ENCODE results near the gene ELP1. TPM values are rescaled to one million over a fixed set of nuclear protein-coding genes. Genes with fewer than 3 reads are reported as not detected.
"Not testable (repeated sequence)": the region's sequence is repeated elsewhere in the genome, so short reads cannot be mapped to it uniquely, and the experiment has no call there.

Gene ELP1
- total RNA-seq, 3 donors from 2014 or later, result 14.3 to 18.7 (median 16.7) TPM

- intact Hi-C loops (cut with DNase I, micrococcal nuclease), result no loop called here
Observed at GRCh38 chr9:108928386-108928785, 5.5 kb downstream of the ELP1 start.

GRCh38 chr9:108924466-108924865 is 9.5 kb downstream of the ELP1 start:
- H3K4me1 ChIP-seq (ENCODE audit: low read depth), result no peaks in the 10 kb centered on the region
- ATAC-seq (no peak), DNase-seq (no peak)
- H3K9me3 ChIP-seq, result no peaks in the 10 kb centered on the region
- no peak overlapping the region for H3K4me3 ChIP-seq
- intact Hi-C loops (cut with DNase I, micrococcal nuclease), result no loop called here
- TF ChIP-seq, protein P1, sequence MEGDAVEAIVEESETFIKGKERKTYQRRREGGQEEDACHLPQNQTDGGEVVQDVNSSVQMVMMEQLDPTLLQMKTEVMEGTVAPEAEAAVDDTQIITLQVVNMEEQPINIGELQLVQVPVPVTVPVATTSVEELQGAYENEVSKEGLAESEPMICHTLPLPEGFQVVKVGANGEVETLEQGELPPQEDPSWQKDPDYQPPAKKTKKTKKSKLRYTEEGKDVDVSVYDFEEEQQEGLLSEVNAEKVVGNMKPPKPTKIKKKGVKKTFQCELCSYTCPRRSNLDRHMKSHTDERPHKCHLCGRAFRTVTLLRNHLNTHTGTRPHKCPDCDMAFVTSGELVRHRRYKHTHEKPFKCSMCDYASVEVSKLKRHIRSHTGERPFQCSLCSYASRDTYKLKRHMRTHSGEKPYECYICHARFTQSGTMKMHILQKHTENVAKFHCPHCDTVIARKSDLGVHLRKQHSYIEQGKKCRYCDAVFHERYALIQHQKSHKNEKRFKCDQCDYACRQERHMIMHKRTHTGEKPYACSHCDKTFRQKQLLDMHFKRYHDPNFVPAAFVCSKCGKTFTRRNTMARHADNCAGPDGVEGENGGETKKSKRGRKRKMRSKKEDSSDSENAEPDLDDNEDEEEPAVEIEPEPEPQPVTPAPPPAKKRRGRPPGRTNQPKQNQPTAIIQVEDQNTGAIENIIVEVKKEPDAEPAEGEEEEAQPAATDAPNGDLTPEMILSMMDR (IDR thresholded peaks at IDR 0.05), result no peak
- no peaks in the 10 kb centered on the region for H3K36me3 ChIP-seq (ENCODE audit: low read depth)

More at GRCh38 chr9:108928386-108928785, 5.5 kb downstream of the ELP1 start:
- H3K4me3 ChIP-seq, result no peak overlapping the region
- H3K9me3 ChIP-seq, result no peaks in the 10 kb centered on the region
- no peak for DNase-seq
- TF ChIP-seq, protein P1 (IDR thresholded peaks at IDR 0.05), result no peak
- peaks cover 11% of the 10 kb centered on the region for H3K4me1 ChIP-seq (ENCODE audit: low read depth)
- H3K36me3 ChIP-seq (ENCODE audit: low read depth), result no peaks in the 10 kb centered on the region
- ATAC-seq, result no peak

- TF ChIP-seq, protein P1 (IDR thresholded peaks at IDR 0.05), result no peak
- no peaks in the 10 kb centered on the region for H3K36me3 ChIP-seq (ENCODE audit: low read depth)
- ATAC-seq (peak; percentile 61), DNase-seq (no peak)
- intact Hi-C loops (cut with DNase I, micrococcal nuclease), result no loop called here
- H3K4me3 ChIP-seq, result no peak overlapping the region
- no peaks in the 10 kb centered on the region for H3K4me1 ChIP-seq (ENCODE audit: low read depth)
- H3K9me3 ChIP-seq, result no peaks in the 10 kb centered on the region
Observed at GRCh38 chr9:108921200-108921599, 12.7 kb downstream of the ELP1 start.

DNA sequence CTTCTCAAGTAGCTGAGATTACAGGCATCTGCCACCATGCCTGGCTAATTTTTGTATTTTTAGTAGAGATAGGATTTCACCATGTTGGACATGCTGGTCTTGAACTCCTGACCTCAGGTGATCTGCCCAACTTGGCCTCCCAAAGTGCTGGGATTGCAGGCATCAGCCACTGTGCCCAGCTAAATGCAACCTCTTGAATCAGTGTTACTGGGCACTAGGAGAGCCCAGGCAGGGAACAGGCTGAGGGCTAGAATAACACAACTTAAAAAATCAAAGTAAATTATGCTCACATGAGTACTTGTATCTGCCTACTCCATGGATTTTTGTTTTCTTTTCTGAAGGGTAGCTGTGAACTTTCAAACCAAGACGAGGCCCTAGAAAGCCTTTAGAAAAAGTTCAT is 13.5 kb downstream of the ELP1 start:
- H3K4me3 ChIP-seq; ATAC-seq; intact Hi-C loops (cut with DNase I, micrococcal nuclease); DNase-seq; H3K36me3 ChIP-seq (ENCODE audit: low read depth); H3K9me3 ChIP-seq; H3K4me1 ChIP-seq (ENCODE audit: low read depth): not testable (repeated sequence)

GRCh38 chr9:108919517-108919916 is 14.4 kb downstream of the ELP1 start:
- Histone ChIP-seq H3K4me3 (no peak overlapping the region), H3K9me3 (no peaks in the 10 kb centered on the region), H3K4me1 (ENCODE audit: low read depth) (no peaks in the 10 kb centered on the region), H3K36me3 (ENCODE audit: low read depth) (no peaks in the 10 kb centered on the region)
- DNase-seq (peak in 1 of 3 donors; percentile 14), ATAC-seq (peak; percentile 97)
- TF ChIP-seq, protein P1 (IDR thresholded peaks at IDR 0.05), result no peak
- intact Hi-C loops (cut with DNase I, micrococcal nuclease), result no loop called here

DNA sequence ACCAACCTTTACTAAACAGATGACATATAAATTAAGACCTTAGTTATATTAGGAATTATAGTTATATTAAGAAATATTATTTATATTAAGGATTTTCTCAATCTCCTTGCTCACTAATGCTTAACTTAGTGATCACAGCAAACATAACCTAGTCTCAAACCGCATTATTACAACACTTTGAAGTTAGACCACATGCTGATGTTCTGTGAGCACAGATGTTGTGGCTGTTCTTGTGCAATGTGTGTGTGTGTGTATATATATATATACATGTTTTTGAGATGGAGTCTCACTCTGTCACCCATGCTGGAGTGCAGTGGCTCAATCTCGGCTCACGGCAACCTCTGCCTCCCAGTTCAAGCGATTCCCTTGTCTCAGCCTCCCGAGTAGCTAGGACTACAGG is 20.5 kb downstream of the ELP1 start:
- Histone ChIP-seq H3K4me1 (ENCODE audit: low read depth) (no peaks in the 10 kb centered on the region), H3K9me3 (no peaks in the 10 kb centered on the region), H3K4me3 (no peak overlapping the region), H3K36me3 (ENCODE audit: low read depth) (peaks cover 4% of the 10 kb centered on the region)
- TF ChIP-seq, protein P1 (IDR thresholded peaks at IDR 0.05), result no peak
- ATAC-seq, result no peak
- intact Hi-C loops (cut with DNase I, micrococcal nuclease), result no loop called here
- no peak for DNase-seq
